ENCODE results near the gene BTF3. TPM values are rescaled to one million over a fixed set of nuclear protein-coding genes. Genes with fewer than 3 reads are reported as not detected.

BTF3 gene
- total and polyA plus RNA-seq, 2 of the 8 experiments (the other 6 are each of a cell fraction or from before 2014, with no cell fraction given): 396 to 754 TPM

- TF ChIP-seq JUN (IDR thresholded peaks at IDR 0.05; ENCODE audit: low read depth, low read length) (no peak), EP300 (IDR thresholded peaks at IDR 0.05; ENCODE audit: borderline replicate concordance in 1 of 2, low read depth in 2 of 2, low read length in 2 of 2) (no peak), TEAD4 (IDR thresholded peaks at IDR 0.05; ENCODE audit: low read depth, low read length) (no peak; the same call in 1 of the 2 replicates), CHD1 (IDR thresholded peaks at IDR 0.05; ENCODE audit: low read depth, low read length) (no peak), EZH2 (IDR thresholded peaks at IDR 0.05; ENCODE audit: low read depth, low read length, severe bottlenecking) (no peak), KDM5A (IDR thresholded peaks at IDR 0.05; ENCODE audit: low read length) (no peak), GTF2F1 (IDR thresholded peaks at IDR 0.05; ENCODE audit: borderline replicate concordance, low read depth, low read length) (no peak), BCL11A (IDR thresholded peaks at IDR 0.05; ENCODE audit: low read depth in 2 of 2, low read length in 2 of 2) (no peak), ZNF274 (IDR thresholded peaks at IDR 0.05; ENCODE audit: borderline replicate concordance, extremely low read depth, low read length) (no peak), SIX5 (IDR thresholded peaks at IDR 0.05; ENCODE audit: low read depth, low read length) (no peak), HDAC2 (IDR thresholded peaks at IDR 0.05; ENCODE audit: borderline replicate concordance in 1 of 2, low read depth in 2 of 2, low read length in 2 of 2) (no peak), ATF2 (IDR thresholded peaks at IDR 0.05; ENCODE audit: low read length) (no peak), USF2 (IDR thresholded peaks at IDR 0.05; ENCODE audit: low read length) (no peak), GABPA (IDR thresholded peaks at IDR 0.05; ENCODE audit: borderline replicate concordance, insufficient read depth, low read length) (no peak), KDM4A (IDR thresholded peaks at IDR 0.05; ENCODE audit: low read depth, low read length, severe bottlenecking) (no peak), BRCA1 (IDR thresholded peaks at IDR 0.05; ENCODE audit: low read depth, low read length) (no peak), SRF (IDR thresholded peaks at IDR 0.05; ENCODE audit: low read depth, low read length) (no peak), TAF7 (optimal IDR thresholded peaks at IDR 0.05; ENCODE audit: borderline replicate concordance, low read depth, low read length) (no peak), POLR2A (IDR thresholded peaks at IDR 0.05; ENCODE audit: control extremely low read depth in 1 of 2, low read depth in 2 of 2, low read length in 2 of 2) (no peak), ASH2L (IDR thresholded peaks at IDR 0.05; ENCODE audit: low read length) (no peak)
- TF ChIP-seq, protein P1, sequence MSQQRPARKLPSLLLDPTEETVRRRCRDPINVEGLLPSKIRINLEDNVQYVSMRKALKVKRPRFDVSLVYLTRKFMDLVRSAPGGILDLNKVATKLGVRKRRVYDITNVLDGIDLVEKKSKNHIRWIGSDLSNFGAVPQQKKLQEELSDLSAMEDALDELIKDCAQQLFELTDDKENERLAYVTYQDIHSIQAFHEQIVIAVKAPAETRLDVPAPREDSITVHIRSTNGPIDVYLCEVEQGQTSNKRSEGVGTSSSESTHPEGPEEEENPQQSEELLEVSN (IDR thresholded peaks at IDR 0.05): no peak
These were observed 21.5 kb downstream of the BTF3 start (continued) for GRCh38 chr5:73519531-73520283.
